SH-SY5Y (cell line): ENCODE measurements around the gene ANKRD22.

Experiments used
- GATA2 ChIP-seq: IDR thresholded peaks from 2 replicates; pipeline ENCODE4 v1.6.1; 2011; ENCODE audit warnings: mild to moderate bottlenecking, low read depth, low read length
- GATA3 ChIP-seq: IDR thresholded peaks from 2 replicates; pipeline ENCODE4 v1.6.1; 2011; ENCODE audit warnings: low read depth, mild to moderate bottlenecking, low read length, moderate library complexity

GRCh38 chr10:88850712-88851111 lies 932 bp downstream of the ANKRD22 start:
- TF ChIP-seq GATA2: no peak
- TF ChIP-seq GATA3: no peak
